Testis (tissue), 3 donors: Measurements from ENCODE around the gene TACR1. TPM values are rescaled to one million over a fixed set of nuclear protein-coding genes. Genes with fewer than 3 reads are reported as not detected.

ENCODE experiments used
- DNase-seq: peaks from one replicate; pipeline ENCODE4 v3.0.0-alpha.2; 2019
- H3K27ac ChIP-seq, 2 donors: fragments of 200-600 bp; sonication (generic); one replicate each; pipeline ENCODE4 v1.5.1; 2019
- H3K27me3 ChIP-seq: fragments of 200-600 bp; sonication (generic); one replicate; pipeline ENCODE4 v1.5.1; 2019
- H3K36me3 ChIP-seq: fragments of 200-600 bp; sonication (generic); one replicate; pipeline ENCODE4 v1.5.1; 2017; ENCODE audit warnings: low read depth; ENCODE audit errors: missing control alignments
- H3K4me1 ChIP-seq: fragments of 200-600 bp; sonication (generic); one replicate; pipeline ENCODE4 v1.5.1; 2019
- H3K4me3 ChIP-seq, 2 donors: fragments of 200-600 bp; sonication (generic); one replicate each; pipeline ENCODE4 v1.5.1; 2017 to 2019
- H3K9me3 ChIP-seq: fragments of 200-600 bp; sonication (generic); one replicate; pipeline ENCODE4 v1.5.1; 2017
- CTCF ChIP-seq, 3 experiments: fragments of 450-650 bp in 2 of 3; fragments of 200-600 bp in 1 of 3; sonication (generic) in 1 of 3; IDR thresholded peaks; one replicate each; pipeline ENCODE4 v1.5.1; 2016 to 2019; ENCODE audit warnings: antibody characterized with exemption in 3 of 3, mild to moderate bottlenecking in 2 of 3, moderate library complexity in 1 of 3
- POLR2A ChIP-seq: fragments of 450-650 bp; IDR thresholded peaks from one replicate; pipeline ENCODE4 v1.6.1; 2017; ENCODE audit warnings: antibody characterized with exemption, mild to moderate bottlenecking, moderate library complexity
- WGBS, 2 donors: methylation state at CpG; one replicate each; pipeline ENCODE4 v1.1.5; 2018; 5-methylcytosine and 5-hydroxymethylcytosine counted together
- intact Hi-C: fragments of 100-400 bp; cut with DNase I; formaldehyde crosslinking; loops from one replicate; pipeline ENCODE4 v1.15.1; 2023; ENCODE audit warnings: low total_unique reads
- microRNA-seq, 2 donors: library from miRNA; unstranded; fragments of <30 nt; microRNA quantifications; one replicate each; pipeline ENCODE4, GENCODE V29; 2016; ENCODE audit warnings: borderline number of aligned reads in 2 of 2, borderline replicate concordance in 1 of 2
- polyA plus RNA-seq: library from polyadenylated mRNA; stranded (reverse); fragments of 350-450 nt; fragmentation: Illumina TruSeq; extraction: RNeasy Lipid Tissue Mini Kit (QIAGEN cat#74804); gene quantifications from one replicate; pipeline ENCODE4 v1.2.3, GENCODE V29; 2014; ENCODE audit warnings: low read depth, low replicate concordance; ENCODE audit not compliant: insufficient read depth
- small RNA-seq, 2 donors: library from RNA; depleted of rRNA; stranded (forward); fragments of <200 nt; gene quantifications; one replicate each; pipeline ENCODE3, GENCODE V24; 2016
- total RNA-seq, 2 donors: library from RNA; depleted of rRNA; stranded (reverse); fragments of >200 nt; gene quantifications; one replicate each; pipeline ENCODE4 v1.2.3, GENCODE V29; 2016

TACR1 gene
- total and polyA plus RNA-seq, 3 donors from 2014 or later: 0.06 to 0.47 (median 0.38) TPM

- Histone ChIP-seq H3K4me3 (no peak overlapping the region), H3K27me3 (no peaks in the 10 kb centered on the region), H3K27ac (no peak overlapping the region), H3K4me1 (no peaks in the 10 kb centered on the region), H3K9me3 (no peaks in the 10 kb centered on the region), H3K36me3 (no peaks in the 10 kb centered on the region)
- intact Hi-C loops: no loop called here
- TF ChIP-seq POLR2A (no peak), CTCF (IDR thresholded peaks at IDR 0.05) (no peak)
- no peak for DNase-seq
- WGBS, 2 donors: 65 to 72% methylated on average over 2 of the region's 2 CpGs
These were observed 196.0 kb downstream of the TACR1 start for GRCh38 chr2:75003276-75003675.

- Histone ChIP-seq H3K27me3 (no peaks in the 10 kb centered on the region), H3K27ac (no peak overlapping the region), H3K4me1 (no peaks in the 10 kb centered on the region), H3K36me3 (no peaks in the 10 kb centered on the region), H3K9me3 (no peaks in the 10 kb centered on the region), H3K4me3 (no peak overlapping the region)
- no peak for TF ChIP-seq CTCF (IDR thresholded peaks at IDR 0.05)
- TF ChIP-seq POLR2A: no peak
- DNase-seq: no peak
- WGBS, 2 donors: 77 to 88% methylated on average over 3 of the region's 3 CpGs
- intact Hi-C loops: no loop called here
These were observed 197.3 kb downstream of the TACR1 start for GRCh38 chr2:75002007-75002406.

- WGBS, 2 donors: 90 to 92% methylated on average over 5 of the region's 5 CpGs
- DNase-seq: no peak
- H3K4me3 ChIP-seq: no peak overlapping the region
These were observed 199.9 kb downstream of the TACR1 start for GRCh38 chr2:74999468-74999867.

More at GRCh38 chr2:74999468-74999867, 199.9 kb downstream of the TACR1 start:
- no peaks in the 10 kb centered on the region for H3K9me3 ChIP-seq
- H3K27me3 ChIP-seq: no peaks in the 10 kb centered on the region
- H3K36me3 ChIP-seq: no peaks in the 10 kb centered on the region
- no peak overlapping the region for H3K27ac ChIP-seq
- no peaks in the 10 kb centered on the region for H3K4me1 ChIP-seq
- intact Hi-C loops: no loop called here
- TF ChIP-seq CTCF (IDR thresholded peaks at IDR 0.05) (no peak), POLR2A (no peak)

Small RNAs within 50 kb of the gene (microRNA-seq; reads per million reads assigned to microRNA genes)
- gene MIR5000: 0 to 0.69 reads per million in 2 donors

Small RNAs within 50 kb of the gene (small RNA-seq; reads per million reads assigned to genes)
- 0 reads per million in 2 donors for gene MIR5000

Other genes with a start within 250 kb of the TACR1 start
- gene POLE4, start 240.9 kb downstream of the TACR1 start, total RNA-seq: 10 to 100 TPM; 28.0 to 37.8 TPM
- gene POLE4, start 240.9 kb downstream of the TACR1 start, polyA plus RNA-seq: 66.1 TPM